ENCODE measurements around the gene FAN1.

Gene FAN1

DNA sequence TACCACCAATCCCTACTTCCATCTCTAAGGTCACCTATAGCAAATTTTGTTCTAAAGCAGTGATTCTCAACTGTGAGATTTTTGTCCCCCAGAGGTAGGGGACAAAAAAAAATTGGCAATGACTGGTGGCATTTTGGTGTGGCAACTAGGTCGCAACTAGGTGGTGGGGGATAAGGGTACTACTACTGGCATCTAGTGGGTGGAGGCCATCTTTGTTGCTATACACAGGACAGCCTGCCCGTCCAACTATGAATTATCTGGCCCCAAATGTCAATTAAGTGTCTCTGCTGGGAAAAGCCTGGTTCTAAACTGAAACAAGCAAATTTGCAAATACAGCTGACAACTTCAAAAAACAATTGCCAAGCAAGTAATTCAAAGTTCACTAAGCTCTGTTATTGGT lies 86.3 kb downstream of the FAN1 start:
- WGBS (ENCODE audit: insufficient coverage): 67% methylated on average over 2 of the region's 2 CpGs
- peak; percentile 30 to 78 (median 70) for DNase-seq
- POLR2A ChIA-PET: no interaction called here
- peak overlapping the region in 1 of 2 experiments; percentile 91 for H3K27ac ChIP-seq (ENCODE audit: insufficient read depth in 1 of 2, low read depth in 1 of 2, low read length in 2 of 2, poor library complexity in 1 of 2, severe bottlenecking in 2 of 2)
- H3K9me3 ChIP-seq (ENCODE audit: control extremely low read depth in 1 of 5, control insufficient read depth in 4 of 5, insufficient read depth in 2 of 5, low read depth in 1 of 5, low read length in 4 of 5): no peaks in the 10 kb centered on the region
- H3K4me3 ChIP-seq (ENCODE audit: control insufficient read depth in 1 of 7, extremely low read depth in 1 of 7, insufficient read depth in 4 of 7, low read depth in 2 of 7, low read length in 6 of 7): peak overlapping the region in 6 of 7 experiments; percentile 86 to 98 (median 96)
- no peaks in the 10 kb centered on the region for H3K27me3 ChIP-seq (replicated peaks in 2 of 5; ENCODE audit: control insufficient read depth in 4 of 5, insufficient read depth in 5 of 5, low read length in 4 of 5)
- H3K4me1 ChIP-seq (ENCODE audit: control extremely low read depth in 1 of 4, control insufficient read depth in 4 of 4, insufficient read depth in 4 of 4, low read length in 3 of 4): peaks cover 12 to 29% (median 17%) of the 10 kb centered on the region in 4 experiments
- peaks cover 8 to 22% (median 14%) of the 10 kb centered on the region in 4 experiments for H3K36me3 ChIP-seq (ENCODE audit: control insufficient read depth in 4 of 4, insufficient read depth in 4 of 4, low read length in 3 of 4)
- CTCF ChIA-PET: interaction anchor here (1.3 to 1.5 kb wide), 2 partner anchors 8 to 139 kb away, joined by 3 to 5 read pairs; no protein-coding TSS in a partner anchor

DNA sequence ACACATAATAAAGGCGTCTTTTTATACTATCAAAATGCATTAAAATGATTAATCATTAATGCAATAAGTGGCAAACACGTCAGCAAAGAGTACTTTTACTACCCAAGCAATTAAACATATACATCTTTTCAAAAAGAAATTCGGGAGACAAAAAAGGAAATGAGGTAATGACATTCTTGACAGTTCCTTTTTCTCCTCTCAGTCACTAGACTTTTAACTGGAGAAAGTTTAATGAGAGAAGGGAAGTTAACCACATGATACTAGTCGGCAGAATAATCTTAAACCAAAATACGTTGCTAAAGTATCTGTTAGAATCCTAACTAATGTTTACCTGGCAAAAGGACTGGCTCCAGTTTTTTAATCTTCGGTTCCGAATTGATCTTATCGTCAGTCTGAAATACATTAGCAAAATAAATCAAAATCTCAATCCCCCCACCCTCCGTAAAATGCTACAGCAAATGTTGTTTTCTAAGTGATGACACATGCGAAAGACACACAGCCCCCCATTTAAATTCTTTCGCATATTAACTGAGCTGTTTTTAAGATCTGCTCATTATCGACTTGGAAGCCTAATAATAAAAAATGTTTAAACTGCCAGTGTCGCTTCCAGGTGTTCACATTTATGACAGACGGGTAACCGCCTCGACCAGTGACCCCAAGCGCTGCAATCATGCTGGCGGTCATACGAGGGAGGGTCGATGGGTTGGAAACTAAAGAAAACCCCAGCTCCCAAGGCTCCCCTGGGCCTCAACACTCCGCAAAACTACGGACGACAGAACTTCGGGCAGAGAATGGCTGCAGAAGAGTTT lies 86.9 kb downstream of the FAN1 start:
- H3K4me3 ChIP-seq (ENCODE audit: control insufficient read depth in 1 of 7, extremely low read depth in 1 of 7, insufficient read depth in 4 of 7, low read depth in 2 of 7, low read length in 6 of 7): peak overlapping the region; percentile 86 to 98 (median 95)
- peaks cover 11 to 23% (median 16%) of the 10 kb centered on the region in 4 experiments for H3K4me1 ChIP-seq (ENCODE audit: control extremely low read depth in 1 of 4, control insufficient read depth in 4 of 4, insufficient read depth in 4 of 4, low read length in 3 of 4)
- CTCF ChIA-PET: interaction anchor here (0.8 to 1.5 kb wide), 4 partner anchors 9 to 139 kb away, joined by 3 to 5 read pairs (median 3); no protein-coding TSS in a partner anchor
- peak overlapping the region; percentile 81 to 91 for H3K27ac ChIP-seq (ENCODE audit: insufficient read depth in 1 of 2, low read depth in 1 of 2, low read length in 2 of 2, poor library complexity in 1 of 2, severe bottlenecking in 2 of 2)
- H3K9me3 ChIP-seq (ENCODE audit: control extremely low read depth in 1 of 5, control insufficient read depth in 4 of 5, insufficient read depth in 2 of 5, low read depth in 1 of 5, low read length in 4 of 5): no peaks in the 10 kb centered on the region
- WGBS (ENCODE audit: insufficient coverage): 0% methylated on average over 14 of the region's 24 CpGs
- DNase-seq: peak; percentile 27 to 69 (median 56)
- POLR2A ChIA-PET: interaction anchor here (0.8 to 2.1 kb wide), 6 partner anchors 13 to 445 kb away, joined by 3 to 9 read pairs (median 4); no protein-coding TSS in a partner anchor
- peaks cover 4 to 16% (median 11%) of the 10 kb centered on the region in 4 experiments for H3K36me3 ChIP-seq (ENCODE audit: control insufficient read depth in 4 of 4, insufficient read depth in 4 of 4, low read length in 3 of 4)
- no peaks in the 10 kb centered on the region for H3K27me3 ChIP-seq (replicated peaks in 2 of 5; ENCODE audit: control insufficient read depth in 4 of 5, insufficient read depth in 5 of 5, low read length in 4 of 5)

DNA sequence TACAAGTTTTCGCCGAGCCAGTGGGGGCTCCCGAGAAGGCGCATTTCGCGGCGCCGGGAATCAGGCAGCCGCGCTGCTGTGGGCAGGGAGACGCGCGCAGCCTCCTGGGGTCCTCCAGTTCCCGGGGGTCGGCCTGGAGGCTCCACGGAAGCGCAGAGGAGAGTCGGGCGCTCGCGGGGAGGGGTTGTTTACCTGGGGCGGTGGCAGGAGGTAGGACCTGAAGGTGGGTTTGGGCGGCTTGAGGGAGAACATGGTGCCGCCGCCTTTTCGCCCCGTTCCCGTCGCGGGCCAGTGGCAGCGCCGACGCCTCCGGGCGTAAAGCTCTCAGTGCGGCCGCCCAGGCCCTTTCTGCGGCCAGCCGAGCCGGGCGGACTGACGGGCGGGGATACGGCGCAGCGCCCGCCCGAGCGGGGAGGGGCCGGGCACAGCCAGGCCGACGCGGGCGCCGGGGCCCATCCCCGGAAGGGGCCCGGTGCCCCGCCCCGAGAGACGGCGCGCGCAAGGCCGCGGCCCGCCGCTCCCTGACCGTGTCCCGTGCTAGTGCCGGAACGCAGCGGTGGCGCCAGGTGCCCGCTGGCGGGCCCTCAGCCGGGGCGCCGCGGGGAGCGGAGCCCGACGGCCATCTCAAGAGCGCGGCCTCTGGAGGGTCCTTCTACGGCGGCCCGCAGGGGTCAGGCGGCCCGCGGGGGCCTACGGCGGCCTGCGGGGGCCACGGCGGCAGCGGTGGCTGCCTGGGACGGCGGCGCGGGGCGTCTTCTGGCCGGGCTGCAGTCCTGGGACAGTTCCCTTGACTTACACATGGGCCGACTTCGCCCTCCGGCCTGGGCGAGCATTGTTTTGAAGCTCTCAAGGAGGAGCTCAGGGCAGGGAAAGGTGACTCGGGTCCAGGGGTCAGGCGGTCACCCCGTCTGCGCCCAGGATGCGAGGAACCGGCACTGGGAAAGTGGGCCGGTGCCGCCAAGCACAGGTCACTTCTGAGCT lies 87.8 kb downstream of the FAN1 start, which contains the start of gene MTMR10:
TSS of gene MTMR10 (minus strand) at position 374 of the 981 bp plus-strand sequence. CDS start at position 252, 122 bp downstream.
- peaks cover 11 to 22% (median 16%) of the 10 kb centered on the region in 4 experiments for H3K4me1 ChIP-seq (ENCODE audit: control extremely low read depth in 1 of 4, control insufficient read depth in 4 of 4, insufficient read depth in 4 of 4, low read length in 3 of 4)
- peak within 1 kb of the TSS; percentile 86 to 98 (median 95) for H3K4me3 ChIP-seq (ENCODE audit: control insufficient read depth in 1 of 7, extremely low read depth in 1 of 7, insufficient read depth in 4 of 7, low read depth in 2 of 7, low read length in 6 of 7)
- no peaks in the 10 kb centered on the region for H3K27me3 ChIP-seq (replicated peaks in 2 of 5; ENCODE audit: control insufficient read depth in 4 of 5, insufficient read depth in 5 of 5, low read length in 4 of 5)
- WGBS (ENCODE audit: insufficient coverage): under 1% methylated on average over 95 of the region's 114 CpGs
- ChIA-PET POLR2A (interaction anchor here (0.8 to 2.1 kb wide), 6 partner anchors 12 to 444 kb away, joined by 3 to 9 read pairs (median 4); no protein-coding TSS in a partner anchor), CTCF (interaction anchor here (0.8 to 1.5 kb wide), 5 partner anchors 9 to 138 kb away, joined by 3 to 5 read pairs (median 3); no protein-coding TSS in a partner anchor)
- H3K36me3 ChIP-seq (ENCODE audit: control insufficient read depth in 4 of 4, insufficient read depth in 4 of 4, low read length in 3 of 4): peaks cover 3 to 10% (median 8%) of the 10 kb centered on the region in 4 experiments
- DNase-seq: peak; percentile 78 to 89 (median 87)
- peak within 1 kb of the TSS; percentile 81 to 91 for H3K27ac ChIP-seq (ENCODE audit: insufficient read depth in 1 of 2, low read depth in 1 of 2, low read length in 2 of 2, poor library complexity in 1 of 2, severe bottlenecking in 2 of 2)
- no peaks in the 10 kb centered on the region for H3K9me3 ChIP-seq (ENCODE audit: control extremely low read depth in 1 of 5, control insufficient read depth in 4 of 5, insufficient read depth in 2 of 5, low read depth in 1 of 5, low read length in 4 of 5)

DNA sequence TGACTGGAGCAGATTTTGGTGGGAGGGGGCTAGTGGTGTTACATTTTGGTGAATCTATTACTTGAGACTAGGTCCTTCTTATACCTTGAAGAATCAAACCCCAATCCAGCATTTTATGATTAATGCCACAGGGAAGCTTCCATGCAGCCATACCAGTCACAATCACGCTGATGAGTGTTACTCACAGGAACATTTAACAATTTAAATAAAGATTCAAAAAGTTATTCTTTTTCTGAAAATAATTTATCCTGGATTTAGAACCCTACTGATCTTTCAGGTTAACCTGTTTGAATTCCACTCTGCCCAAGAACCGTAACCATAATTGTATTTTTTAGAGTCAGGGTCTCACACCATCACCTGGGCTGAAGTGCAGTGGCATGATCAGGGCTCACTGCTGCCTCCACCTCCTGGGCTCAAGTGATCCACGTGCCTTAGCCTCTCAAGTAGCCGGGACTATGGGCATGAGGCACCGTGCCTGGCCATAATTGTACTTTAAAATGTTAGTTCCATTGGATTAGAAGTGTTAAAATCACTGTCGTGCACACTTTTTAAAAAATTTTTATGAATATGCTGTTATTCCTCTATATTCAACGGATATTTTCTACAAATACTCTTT lies 88.6 kb downstream of the FAN1 start:
- Histone ChIP-seq H3K36me3 (ENCODE audit: control insufficient read depth in 4 of 4, insufficient read depth in 4 of 4, low read length in 3 of 4) (peaks cover 0 to 4% (median 2%) of the 10 kb centered on the region in 4 experiments), H3K4me3 (ENCODE audit: control insufficient read depth in 1 of 7, extremely low read depth in 1 of 7, insufficient read depth in 4 of 7, low read depth in 2 of 7, low read length in 6 of 7) (peak overlapping the region; percentile 86 to 98 (median 95)), H3K9me3 (ENCODE audit: control extremely low read depth in 1 of 5, control insufficient read depth in 4 of 5, insufficient read depth in 2 of 5, low read depth in 1 of 5, low read length in 4 of 5) (no peaks in the 10 kb centered on the region), H3K27ac (ENCODE audit: insufficient read depth in 1 of 2, low read depth in 1 of 2, low read length in 2 of 2, poor library complexity in 1 of 2, severe bottlenecking in 2 of 2) (peak overlapping the region; percentile 81 to 91), H3K27me3 (replicated peaks in 2 of 5; ENCODE audit: control insufficient read depth in 4 of 5, insufficient read depth in 5 of 5, low read length in 4 of 5) (no peaks in the 10 kb centered on the region), H3K4me1 (ENCODE audit: control extremely low read depth in 1 of 4, control insufficient read depth in 4 of 4, insufficient read depth in 4 of 4, low read length in 3 of 4) (peaks cover 11 to 22% (median 16%) of the 10 kb centered on the region in 4 experiments)
- ChIA-PET CTCF (interaction anchor here (1.3 to 1.5 kb wide), 3 partner anchors 8 to 40 kb away, joined by 3 to 5 read pairs (median 3); no protein-coding TSS in a partner anchor), POLR2A (interaction anchor here (1.4 to 2.1 kb wide), 3 partner anchors 11 to 137 kb away, joined by 3 to 9 read pairs (median 5); no protein-coding TSS in a partner anchor)
- no peak for DNase-seq
- WGBS (ENCODE audit: insufficient coverage): 80% methylated on average over 2 of the region's 7 CpGs

Measured in common myeloid progenitor, CD34-positive (primary cell).